HG03558 (cell line): ENCODE results near the gene MLX.
"Not testable (repeated sequence)": the region's sequence is repeated elsewhere in the genome, so short reads cannot be mapped to it uniquely, and the experiment has no call there.

Experiments used
- ATAC-seq: cut with Tn5 transposase; IDR thresholded peaks from one replicate; pipeline ENCODE4 v1.9.1; 2021; ENCODE audit warnings: moderate number of reproducible peaks; ENCODE audit not compliant: unreplicated experiment; ENCODE audit errors: extremely low read depth

Gene MLX

DNA sequence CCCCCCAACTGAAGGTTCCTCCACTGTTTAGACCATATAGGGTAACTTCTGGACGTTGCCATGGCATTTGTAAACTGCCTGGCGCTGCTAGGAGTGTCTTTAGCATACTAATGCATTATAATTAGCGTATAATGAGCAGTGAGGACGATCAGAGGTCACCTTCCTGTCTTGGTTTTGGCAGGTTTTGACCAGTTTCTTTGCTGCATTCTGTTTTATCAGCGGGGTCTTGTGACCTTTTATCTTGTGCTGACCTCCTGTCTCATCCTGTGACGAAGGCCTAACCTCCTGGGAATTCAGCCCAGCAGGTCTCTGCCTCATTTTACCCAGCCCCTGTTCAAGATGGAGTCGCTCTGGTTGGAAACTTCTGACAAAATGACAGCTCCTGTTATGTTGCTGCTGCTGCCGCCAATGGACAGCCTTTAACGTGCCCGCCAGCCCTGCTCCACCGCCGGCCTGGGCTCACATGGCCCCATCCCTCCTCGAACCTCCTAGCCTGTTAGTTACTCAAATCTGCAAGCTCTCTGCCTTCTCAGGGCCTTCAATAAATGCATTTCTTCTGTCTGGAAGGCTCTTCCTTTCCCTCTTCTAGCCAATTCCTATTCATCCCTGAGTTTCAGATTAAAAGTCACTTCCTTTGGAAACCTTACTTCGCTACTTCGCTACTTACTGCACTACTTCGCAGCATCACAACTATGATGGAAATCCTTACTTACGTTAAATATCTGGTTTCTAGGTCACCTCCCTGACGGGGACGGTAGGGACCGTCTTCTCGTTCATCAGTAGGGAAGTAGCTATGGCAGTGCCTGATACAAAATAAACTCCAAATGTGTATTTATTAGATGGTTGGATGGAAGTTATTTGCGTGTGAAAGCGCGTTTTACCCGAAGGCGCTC, 31.5 kb upstream of the MLX start:
- no peak for ATAC-seq

DNA sequence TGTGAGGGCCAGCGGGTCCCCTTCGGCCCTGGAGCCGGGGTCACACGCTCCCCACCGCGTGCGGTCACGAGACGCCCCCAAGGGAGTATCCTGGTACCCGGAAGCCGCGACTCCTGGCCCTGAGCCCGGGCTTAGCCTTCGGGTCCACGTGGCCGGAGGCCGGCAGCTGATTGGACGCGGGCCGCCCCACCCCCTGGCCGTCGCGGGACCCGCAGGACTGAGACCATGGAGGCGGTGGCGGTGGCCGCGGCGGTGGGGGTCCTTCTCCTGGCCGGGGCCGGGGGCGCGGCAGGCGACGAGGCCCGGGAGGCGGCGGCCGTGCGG, 30.9 kb upstream of the MLX start, which contains the start of gene NAGLU:
TSS of gene NAGLU (plus strand) at position 194 of the 324 bp plus-strand sequence. CDS start at position 226, 32 bp downstream.
- ATAC-seq, result peak; percentile 58

DNA sequence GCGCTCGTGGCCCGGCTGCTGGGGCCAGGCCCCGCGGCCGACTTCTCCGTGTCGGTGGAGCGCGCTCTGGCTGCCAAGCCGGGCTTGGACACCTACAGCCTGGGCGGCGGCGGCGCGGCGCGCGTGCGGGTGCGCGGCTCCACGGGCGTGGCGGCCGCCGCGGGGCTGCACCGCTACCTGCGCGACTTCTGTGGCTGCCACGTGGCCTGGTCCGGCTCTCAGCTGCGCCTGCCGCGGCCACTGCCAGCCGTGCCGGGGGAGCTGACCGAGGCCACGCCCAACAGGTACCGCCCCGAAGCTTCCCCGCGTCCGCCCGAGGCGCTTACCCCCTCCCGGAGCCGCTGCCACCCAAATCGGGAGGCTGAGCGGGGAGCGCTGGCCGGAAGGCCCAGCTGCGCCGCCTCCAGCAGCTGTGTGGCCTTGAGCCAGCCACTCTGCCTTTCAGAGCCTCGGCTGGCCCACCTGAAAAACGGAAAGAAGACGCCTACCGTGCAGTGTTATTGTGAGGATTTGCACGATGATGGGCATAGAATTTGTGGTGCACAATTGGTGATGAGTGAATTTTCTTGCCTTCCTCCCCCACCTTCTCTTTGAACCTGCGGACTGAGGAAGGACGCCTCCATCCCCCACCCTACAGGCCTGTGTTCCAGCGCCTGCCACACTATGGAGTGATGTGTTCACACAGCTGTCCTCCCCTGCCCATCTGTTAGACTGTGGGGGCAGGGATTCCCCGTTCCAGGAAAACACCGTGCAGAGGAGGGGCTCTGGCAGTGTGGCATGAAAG, 30.3 kb upstream of the MLX start:
- peak; percentile 17 for ATAC-seq

DNA sequence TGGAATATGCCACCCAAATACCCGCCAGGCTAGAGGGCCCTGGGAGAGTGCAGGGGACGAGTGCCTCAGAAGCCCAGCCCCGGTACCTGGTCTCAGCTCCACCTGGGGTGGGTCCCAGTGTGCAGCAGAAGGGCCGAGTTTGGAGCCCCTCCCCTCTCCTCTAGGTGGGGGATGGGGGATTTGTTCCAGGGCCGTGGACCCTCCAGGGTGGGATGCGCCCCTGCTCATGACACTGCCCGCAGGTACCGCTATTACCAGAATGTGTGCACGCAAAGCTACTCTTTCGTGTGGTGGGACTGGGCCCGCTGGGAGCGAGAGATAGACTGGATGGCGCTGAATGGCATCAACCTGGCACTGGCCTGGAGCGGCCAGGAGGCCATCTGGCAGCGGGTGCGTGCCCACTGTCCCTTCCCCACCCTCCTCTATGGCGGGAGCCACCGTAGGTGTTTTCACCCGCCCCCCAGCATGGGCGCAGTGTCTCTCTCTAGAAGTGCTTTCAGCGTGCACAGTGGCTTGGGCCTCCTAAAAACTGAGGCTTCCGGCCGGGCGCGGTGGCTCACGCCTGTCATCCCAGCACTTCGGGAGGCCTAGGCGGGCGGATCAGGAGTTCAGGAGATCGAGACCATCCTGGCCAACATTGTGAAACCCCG, 29.6 kb upstream of the MLX start:
- no peak for ATAC-seq

DNA sequence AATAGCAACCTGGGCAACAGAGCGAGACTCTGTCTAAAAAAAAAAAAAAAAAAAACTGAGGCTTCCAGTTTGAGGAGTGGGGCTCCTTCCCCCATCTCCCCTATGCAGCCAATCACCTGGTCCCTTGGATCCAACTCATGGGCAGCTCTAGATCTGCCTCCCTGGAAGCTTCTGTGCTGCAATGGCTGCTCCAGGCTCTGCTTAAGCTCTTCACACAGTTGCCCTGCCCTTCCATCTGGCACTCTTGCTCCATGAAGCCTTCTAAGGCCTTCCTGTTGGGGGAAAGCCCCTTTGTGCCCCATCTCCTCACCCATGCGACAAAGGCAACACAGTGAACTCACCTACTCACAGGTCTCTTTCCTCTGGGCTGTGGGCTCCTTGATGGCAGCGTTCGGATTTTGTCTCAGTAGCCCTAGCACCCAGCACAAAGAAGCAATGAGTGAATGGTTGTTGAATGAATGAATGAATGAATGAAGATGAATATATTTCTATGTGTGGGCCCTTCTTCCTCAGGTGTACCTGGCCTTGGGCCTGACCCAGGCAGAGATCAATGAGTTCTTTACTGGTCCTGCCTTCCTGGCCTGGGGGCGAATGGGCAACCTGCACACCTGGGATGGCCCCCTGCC, 29.0 kb upstream of the MLX start:
- ATAC-seq, result no peak

DNA sequence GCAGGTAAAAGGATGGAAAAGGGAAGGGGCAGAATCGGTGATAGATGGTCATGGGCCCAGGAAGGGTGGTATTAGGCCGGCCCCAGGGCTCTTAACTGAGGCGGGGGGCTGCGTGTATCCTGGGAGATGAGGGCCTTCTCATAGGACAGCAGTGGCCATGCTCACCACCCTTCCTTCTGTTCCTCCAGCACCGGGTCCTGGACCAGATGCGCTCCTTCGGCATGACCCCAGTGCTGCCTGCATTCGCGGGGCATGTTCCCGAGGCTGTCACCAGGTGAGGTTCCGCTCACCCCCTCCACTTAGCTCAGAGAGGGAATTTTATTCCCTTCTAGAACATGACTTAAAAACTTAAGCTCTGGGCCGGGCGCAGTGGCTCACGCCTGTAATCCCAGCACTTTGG, 28.4 kb upstream of the MLX start:
- no peak for ATAC-seq

DNA sequence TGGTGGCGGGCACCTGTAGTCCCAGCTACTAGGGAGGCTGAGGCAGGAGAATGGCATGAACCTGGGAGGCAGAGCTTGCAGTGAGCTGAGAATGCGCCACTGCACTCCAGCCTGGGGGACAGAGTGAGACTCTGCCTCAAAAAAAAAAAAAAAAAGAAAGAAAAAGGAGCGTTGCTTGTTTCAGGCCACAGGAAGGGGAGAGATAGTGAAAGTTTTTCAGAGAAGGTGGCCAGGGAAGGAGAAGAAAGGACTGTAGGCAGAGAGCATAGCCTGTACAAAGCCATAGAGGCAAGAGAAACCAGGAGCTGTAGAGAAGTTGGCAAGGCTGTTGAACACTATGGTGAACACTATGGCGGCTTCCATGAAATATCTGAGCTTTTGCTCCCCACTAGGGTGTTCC, 26.3 kb upstream of the MLX start:
- ATAC-seq, result not testable (repeated sequence)

DNA sequence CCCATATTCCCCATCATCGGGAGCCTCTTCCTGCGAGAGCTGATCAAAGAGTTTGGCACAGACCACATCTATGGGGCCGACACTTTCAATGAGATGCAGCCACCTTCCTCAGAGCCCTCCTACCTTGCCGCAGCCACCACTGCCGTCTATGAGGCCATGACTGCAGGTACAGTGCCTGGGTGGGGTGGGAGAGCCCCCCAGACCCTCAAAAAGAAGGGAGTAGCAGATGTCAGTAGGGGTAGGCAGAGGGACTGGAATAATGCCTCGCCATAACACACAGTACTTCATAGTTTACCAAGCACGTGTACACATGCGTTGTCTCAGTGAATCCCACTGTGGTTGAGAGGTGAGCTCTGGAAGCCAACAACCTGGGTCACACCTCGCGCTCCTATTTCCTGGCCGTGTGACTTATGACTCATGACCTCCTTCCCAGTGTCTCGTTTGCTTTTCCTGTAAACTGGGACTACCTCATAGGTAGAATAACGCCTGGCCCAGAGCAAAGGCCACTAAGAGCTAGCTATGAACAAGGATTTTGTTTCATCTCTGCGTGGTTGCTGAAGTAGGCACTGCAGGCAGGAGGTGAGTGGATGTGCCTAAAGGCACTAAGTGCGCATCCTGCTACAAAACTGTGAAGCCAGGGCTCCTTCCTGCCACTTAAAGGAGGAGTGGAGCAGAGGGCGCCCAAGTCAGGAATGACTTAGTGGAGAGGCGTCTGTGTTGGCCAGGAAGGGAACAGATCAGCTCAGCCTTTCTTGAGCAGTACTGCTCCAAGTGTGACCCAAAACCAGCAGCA, 25.7 kb upstream of the MLX start:
- ATAC-seq, result no peak

DNA sequence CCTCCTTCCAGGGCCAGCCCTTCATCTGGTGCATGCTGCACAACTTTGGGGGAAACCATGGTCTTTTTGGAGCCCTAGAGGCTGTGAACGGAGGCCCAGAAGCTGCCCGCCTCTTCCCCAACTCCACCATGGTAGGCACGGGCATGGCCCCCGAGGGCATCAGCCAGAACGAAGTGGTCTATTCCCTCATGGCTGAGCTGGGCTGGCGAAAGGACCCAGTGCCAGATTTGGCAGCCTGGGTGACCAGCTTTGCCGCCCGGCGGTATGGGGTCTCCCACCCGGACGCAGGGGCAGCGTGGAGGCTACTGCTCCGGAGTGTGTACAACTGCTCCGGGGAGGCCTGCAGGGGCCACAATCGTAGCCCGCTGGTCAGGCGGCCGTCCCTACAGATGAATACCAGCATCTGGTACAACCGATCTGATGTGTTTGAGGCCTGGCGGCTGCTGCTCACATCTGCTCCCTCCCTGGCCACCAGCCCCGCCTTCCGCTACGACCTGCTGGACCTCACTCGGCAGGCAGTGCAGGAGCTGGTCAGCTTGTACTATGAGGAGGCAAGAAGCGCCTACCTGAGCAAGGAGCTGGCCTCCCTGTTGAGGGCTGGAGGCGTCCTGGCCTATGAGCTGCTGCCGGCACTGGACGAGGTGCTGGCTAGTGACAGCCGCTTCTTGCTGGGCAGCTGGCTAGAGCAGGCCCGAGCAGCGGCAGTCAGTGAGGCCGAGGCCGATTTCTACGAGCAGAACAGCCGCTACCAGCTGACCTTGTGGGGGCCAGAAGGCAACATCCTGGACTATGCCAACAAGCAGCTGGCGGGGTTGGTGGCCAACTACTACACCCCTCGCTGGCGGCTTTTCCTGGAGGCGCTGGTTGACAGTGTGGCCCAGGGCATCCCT, 23.5 kb upstream of the MLX start:
- ATAC-seq, result no peak

DNA sequence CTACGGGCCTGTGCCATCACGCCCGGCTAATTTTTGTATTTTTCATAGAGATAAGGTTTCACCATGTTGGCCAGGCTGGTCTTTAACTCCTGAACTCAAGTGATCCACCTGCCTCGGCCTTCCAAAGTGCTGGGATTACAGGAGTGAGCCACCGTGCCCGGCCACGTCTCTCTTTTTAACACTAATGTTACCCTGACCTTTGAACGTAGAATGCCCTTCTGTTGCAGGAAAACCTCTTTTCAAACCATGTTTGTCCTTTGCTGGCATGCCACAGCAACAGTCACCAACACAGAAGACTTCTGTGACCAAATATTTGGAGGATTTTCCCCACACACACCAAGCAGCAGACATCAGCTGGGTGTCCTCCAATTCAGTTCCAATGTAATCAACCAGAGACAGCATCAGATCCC, 22.0 kb upstream of the MLX start:
- ATAC-seq, result no peak

DNA sequence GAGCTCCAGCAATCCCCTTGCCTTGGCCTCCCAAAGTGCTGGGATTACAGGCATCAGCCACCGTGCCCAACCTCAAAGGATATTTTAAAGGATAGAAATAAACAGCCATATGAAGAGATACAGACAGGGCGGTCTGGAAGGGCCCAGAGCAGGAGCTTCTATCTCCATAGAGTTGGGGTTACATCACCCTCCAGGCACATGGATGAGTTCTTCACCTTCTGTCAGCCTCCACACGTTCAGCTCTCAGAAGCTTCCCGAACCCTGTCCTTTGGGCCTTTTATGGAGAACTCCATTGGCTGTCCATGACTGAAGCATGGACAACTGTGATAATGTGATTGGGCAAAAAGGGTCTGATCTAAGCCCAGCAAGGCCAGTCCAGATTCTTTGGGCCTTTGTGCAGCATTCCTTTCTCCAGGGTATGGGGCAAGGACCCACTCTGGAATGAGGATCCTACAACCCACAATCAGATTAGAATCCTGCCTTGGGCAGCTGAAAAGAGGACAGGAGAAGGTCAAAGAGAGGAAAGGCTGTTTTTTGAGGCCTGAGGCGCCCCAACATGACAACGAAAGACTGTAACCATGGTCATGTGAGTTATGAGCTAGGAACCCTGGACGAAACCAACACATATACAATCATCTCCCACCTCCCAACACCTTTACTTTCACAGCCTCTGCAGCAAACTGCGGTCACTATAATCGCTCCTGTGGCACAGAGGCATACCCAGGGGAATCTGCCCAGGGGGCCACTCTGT, 21.0 kb upstream of the MLX start:
- ATAC-seq, result not testable (repeated sequence)

DNA sequence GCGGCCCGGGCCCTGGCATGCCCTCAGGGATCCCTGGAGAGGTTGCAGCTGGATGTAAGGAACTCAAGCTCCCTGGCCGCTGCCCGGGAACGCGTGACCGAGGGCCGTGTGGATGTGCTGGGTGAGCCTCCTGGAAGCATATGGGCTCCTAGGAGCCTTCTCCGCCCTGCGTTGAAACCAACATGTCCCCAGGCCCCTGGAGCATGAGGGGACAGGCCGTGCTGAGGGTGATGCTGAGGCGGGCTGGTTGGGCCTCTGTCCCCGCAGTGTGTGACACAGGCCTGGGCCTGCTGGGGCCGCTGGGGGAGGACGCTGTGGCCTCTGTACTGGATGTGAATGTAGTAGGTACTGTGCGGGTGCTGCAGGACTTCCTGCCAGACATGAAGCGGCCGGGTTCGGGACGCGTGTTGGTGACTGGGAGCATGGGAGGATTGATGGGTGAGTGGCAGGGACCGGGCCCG, 19.9 kb upstream of the MLX start:
- ATAC-seq, result no peak

DNA sequence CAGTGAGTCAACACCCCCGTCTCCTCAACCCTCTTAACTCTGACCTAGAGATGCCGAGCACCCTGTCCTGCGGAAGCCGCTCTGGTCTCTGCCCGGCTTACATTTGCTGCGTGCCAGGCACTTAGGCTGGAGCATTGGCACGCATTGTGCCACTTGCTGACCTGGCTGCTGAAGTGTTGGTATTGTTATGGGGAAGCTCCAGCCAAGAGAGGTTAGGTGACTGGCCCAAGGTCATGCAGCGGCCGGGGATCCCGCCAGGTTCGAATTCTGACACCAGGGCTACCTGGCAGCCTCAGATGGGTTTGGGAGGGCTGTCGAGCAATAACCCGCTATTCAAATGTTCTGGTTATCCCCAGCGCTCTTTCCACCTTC, 19.2 kb upstream of the MLX start:
- no peak for ATAC-seq

DNA sequence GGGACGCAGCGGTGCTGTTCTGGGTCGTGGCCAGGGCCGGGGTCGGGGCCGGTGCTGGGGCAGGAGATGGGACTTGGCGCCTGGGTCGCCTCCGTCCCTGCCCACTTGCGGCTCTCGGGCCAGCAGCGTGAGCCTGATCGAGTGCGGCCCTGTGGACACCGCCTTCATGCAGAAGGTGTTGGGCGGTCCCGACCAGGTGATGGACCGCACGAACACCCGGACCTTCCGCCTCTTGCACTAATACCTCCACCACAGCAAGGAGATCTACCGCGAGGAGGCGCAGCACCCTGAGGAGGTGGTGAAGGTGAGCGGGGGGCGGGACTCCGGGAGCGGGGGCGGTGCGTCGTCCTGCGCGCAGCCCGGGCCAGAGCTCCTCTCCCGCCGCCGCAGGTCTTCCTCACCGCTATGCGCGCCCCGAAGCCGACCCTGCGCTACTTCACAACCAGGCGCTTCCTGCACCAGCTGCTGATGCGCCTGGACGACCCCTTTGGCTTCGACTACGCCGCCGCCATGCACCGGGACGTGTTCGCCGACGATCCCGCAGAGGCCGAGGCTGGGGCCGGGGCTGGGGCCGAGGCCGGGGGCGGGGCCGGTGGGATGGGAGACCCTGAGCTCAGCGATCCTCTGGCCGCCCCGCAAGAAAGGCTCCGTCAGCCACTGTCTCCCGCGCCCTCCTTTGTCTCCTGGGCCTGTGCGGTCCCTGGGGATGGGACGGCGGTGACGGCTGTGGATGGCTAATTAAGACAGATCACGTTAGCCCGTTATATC, 18.6 kb upstream of the MLX start:
- ATAC-seq, result no peak

DNA sequence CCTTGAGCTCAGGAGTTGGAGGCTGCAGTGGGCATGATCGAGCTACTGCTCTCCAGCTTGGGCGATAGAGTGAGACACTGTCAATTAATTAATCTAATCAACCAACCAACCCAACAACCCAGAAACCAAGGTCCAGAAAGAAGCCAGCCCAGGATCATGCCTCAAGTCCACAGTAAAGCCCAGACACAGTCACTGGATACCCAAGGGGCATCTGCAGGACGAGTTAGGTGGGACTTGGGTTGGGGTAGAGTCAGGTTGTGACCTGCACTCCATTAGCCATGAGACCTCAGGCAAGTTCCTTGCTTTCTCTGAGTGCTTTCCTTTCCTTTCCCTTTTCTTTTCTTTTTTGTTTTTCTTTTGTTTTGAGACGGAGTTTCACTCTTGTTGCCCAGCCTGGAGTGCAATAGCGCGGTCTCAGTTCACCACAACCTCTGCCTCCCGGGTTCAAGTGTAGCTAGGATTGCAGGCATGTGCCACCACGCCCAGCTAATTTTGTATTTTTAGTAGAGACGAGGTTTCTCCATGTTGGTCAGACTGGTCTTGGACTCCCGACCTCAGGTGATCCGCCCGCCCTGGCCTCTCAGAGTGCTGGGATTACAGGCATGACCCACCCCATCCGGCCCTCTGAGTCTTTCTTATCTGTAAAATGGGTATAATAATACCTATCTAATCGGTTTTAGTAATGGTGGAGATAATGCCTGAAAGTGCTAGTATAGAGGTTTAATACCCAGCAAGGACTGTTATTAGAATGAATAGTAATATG, 17.7 kb upstream of the MLX start:
- ATAC-seq, result no peak

DNA sequence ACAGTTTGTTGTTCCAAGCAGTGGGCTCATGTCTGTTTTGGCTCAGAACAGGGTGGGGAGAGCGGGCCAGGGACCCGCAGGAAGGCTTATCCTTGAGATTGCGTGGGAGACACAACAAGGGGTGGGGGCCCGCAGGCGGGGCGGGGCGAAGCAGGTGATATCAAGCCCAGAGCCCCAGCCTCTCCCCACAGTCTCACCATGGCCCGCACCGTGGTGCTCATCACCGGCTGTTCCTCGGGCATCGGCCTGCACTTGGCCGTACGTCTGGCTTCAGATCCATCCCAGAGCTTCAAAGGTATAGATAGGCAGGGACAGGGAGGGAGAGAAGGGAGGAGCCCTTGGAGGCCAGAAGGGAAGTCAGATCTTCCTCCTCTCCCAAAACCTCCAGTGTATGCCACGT, 14.2 kb upstream of the MLX start, which contains the start of gene HSD17B1:
TSS of gene HSD17B1 (plus strand) at position 188 of the 400 bp plus-strand sequence. CDS start at position 199, 11 bp downstream.
- ATAC-seq, result not testable (repeated sequence)
